GM21367 (cell line): ENCODE data around the gene SHISA4.
A peak's percentile ranks its signal among the peaks of the same experiment; 100 is the strongest.

Source experiments
- ATAC-seq: cut with Tn5 transposase; IDR thresholded peaks from one replicate; pipeline ENCODE4 v1.9.1; 2021; ENCODE audit not compliant: unreplicated experiment

Gene SHISA4

GRCh38 chr1:201880928-201881571, 7.6 kb upstream of the SHISA4 start:
- no peak for ATAC-seq

- ATAC-seq = no peak
These were observed 7.1 kb upstream of the SHISA4 start for GRCh38 chr1:201881617-201882016.

GRCh38 chr1:201882665-201883132, 6.0 kb upstream of the SHISA4 start:
- ATAC-seq = peak; percentile 48

- no peak for ATAC-seq
These were observed 5.4 kb upstream of the SHISA4 start for GRCh38 chr1:201883266-201883665.

- ATAC-seq = no peak
These were observed 4.9 kb upstream of the SHISA4 start for GRCh38 chr1:201883786-201884185.

- no peak for ATAC-seq
These were observed 4.3 kb upstream of the SHISA4 start for GRCh38 chr1:201884425-201884824.

- ATAC-seq = no peak
These were observed 3.1 kb upstream of the SHISA4 start for GRCh38 chr1:201885531-201886075.

GRCh38 chr1:201886103-201886885, 2.4 kb upstream of the SHISA4 start:
- ATAC-seq = no peak

- no peak for ATAC-seq
These were observed 1.4 kb upstream of the SHISA4 start for GRCh38 chr1:201887116-201887866.

- no peak for ATAC-seq
These were observed 631 bp downstream of the SHISA4 start for GRCh38 chr1:201889090-201889968.

- no peak for ATAC-seq
These were observed 1.5 kb downstream of the SHISA4 start for GRCh38 chr1:201890223-201890622.

GRCh38 chr1:201890806-201891450, 2.2 kb downstream of the SHISA4 start:
- ATAC-seq = no peak

GRCh38 chr1:201891451-201892045, 2.9 kb downstream of the SHISA4 start:
- no peak for ATAC-seq

- no peak for ATAC-seq
These were observed 3.5 kb downstream of the SHISA4 start for GRCh38 chr1:201892211-201892610.

- no peak for ATAC-seq
These were observed 4.7 kb downstream of the SHISA4 start for GRCh38 chr1:201893431-201893830.

GRCh38 chr1:201894343-201895119, 5.8 kb downstream of the SHISA4 start:
- ATAC-seq = no peak

- ATAC-seq = no peak
These were observed 6.5 kb downstream of the SHISA4 start for GRCh38 chr1:201895120-201895665.
